ENCODE results near the gene HK3.

The HK3 gene

DNA sequence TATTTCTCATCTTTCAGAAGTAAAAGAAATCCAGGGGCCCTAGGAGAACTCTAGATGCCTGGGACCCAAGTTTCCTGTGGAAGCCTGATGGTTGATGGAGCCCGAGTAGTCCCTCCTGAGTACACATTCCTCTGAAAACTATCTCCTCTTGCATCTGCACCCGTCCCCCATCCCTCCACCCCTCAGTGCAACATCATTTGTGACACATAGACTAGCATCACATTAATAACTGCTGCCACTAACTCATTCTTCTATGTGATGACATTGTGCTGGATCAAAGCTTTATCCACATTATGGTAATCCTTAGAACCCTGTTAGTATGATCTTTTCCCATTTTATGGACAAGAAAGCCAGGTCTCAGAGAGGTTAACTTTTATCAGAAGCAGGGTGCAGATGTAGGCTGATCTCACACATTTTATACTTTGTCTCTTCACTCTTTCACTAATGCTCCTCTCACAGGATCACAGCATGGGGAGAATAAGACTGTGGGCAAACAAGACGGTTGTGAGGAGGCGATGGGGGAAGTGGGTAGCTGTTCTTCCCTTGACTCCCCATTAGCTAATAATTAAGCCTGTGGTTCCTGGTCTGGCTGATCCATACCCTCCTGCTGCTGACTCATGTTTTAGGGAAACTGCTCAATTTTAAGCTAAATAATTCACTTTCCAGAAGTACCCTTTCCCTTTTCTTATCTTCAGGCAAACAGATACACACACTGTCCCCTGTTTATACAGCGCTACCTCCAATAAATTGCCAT, 3.9 kb upstream of the HK3 start:
- no peak for DNase-seq (ENCODE audit: low read depth in 3 of 3, low spot score in 1 of 3)

DNA sequence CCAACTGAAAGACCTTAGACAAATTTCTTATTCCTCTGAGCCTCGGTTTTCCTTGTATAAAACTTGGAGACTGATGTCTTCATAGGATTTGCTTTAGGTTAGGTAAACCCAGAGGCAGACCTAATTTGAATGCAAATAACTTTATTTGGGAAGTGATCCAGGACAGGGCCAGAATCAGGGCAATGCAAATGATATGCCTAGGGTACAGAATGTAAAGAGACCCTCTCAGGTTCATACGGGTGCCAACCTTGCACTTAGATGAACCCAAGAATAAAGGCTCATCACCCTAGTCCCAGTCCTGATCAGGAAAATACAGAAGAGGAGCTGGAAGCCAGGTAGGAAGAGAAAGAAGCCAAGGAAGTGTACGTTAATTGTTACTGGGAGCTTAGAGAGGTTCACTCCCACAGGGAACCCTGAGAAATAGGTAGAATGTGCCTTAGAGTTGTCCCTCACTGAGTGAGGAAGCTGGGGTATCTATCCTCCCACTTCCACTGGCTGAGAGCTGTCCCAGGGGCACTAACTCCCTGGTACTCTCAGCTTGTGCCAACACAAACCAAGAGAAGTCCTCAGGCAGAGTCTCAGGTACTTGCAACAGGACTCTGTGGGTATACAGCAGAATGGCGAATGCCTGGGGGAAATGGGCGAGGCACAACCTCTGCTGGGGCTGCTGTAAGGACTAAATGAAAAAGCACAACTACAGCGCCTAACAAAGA, 3.1 kb upstream of the HK3 start:
- DNase-seq (ENCODE audit: low read depth in 3 of 3, low spot score in 1 of 3), result no peak

DNA sequence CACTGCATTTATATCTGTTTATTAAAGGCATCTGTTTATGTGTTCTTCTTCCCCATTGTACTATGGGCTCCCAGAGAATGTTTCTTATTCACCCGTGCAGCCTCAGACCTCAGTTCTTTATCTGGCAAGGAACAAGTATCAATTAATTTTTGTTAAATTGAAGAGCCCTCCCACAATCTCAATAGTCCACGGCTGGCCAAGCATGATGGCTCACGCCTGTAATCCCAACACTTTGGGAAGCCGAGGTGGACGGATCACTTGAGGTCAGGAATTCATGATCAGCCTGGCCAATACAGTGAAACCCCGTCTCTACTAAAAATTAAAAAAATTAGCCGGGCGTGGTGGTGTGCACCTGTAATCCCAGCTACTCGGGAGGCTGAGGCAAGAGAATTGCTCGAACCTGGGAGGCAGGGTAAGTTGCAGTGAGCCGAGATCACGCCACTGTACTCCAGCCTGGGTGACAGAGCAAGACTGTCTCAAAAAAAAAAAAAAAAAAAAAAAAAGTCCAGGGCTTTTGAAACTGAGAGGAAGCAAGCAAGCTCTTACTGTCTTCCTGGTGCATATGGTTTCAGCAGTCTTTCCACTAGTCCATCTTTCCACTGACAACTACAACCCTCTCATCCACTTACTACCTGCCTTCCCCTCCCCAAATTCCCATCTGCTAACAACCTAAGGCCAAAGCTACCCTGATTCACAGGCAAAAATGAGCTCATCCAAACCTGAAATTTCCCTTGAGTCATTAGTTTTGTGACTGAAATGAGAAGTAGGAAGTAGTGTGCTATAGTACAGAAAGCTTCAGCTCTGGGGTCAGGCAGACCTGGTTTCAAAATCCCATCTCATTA, 2.3 kb upstream of the HK3 start:
- no peak for DNase-seq (ENCODE audit: low read depth in 3 of 3, low spot score in 1 of 3)

DNA sequence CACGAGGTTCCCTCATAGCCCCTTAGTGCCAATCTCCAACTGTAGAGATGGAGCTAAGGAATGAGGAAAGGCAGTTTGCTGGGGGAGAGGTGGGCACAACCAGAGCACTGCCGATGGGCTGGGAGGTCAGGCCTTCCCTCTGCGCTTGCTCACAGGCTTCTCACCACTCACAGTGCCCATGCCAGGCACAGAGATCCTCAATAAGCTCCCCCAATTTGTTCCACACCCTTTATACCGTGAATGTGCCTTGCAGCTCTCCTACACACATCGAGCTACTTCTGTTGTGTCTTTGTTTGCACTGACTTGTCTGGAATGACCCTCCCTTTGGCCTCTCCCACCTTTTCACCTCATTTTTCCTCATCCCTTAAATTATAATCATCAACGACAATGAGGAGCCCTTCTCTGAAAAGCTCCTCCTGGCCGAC, 1.6 kb upstream of the HK3 start:
- DNase-seq (ENCODE audit: low read depth in 3 of 3, low spot score in 1 of 3), result no peak

DNA sequence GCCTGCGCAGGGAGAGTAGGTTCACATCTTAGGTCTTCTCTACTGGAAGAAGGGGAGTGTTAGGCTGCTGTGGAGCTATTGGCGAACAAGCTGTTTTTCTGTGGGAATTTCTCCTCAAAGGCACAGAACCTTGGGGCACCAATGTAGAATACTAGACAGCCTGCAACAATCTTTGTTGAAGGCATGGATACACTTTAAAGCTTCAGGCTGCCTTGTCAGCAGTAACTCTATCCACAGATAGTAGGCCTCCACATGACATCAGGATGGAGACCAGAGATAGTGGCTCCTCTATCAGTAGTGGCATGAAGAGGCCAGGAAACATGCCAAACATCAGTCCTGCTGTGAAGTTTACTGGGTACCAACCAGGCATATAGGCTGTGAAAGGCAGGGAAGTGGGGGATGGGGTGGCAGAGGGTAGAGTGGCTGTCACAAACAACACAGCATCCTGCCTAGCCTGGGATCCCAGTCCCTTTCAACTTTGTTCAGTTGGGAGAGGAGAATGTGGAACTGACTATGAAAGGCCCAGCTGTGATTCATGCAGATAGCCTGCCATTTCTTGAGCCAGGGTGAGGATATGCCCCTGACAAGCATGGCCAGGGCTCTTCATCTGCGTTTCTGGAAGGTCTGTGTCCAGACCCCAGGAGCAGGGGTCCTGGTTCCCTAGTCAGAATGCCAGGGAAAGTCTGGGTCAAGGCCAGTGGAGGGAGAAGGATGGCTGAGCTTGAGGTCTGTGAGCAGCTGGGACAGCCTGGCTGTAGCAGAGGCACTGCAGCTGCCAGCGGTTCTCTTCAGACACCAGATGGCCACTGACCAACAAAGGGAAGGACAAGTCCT, 1.0 kb upstream of the HK3 start:
- DNase-seq (ENCODE audit: low read depth in 3 of 3, low spot score in 1 of 3), result no peak

DNA sequence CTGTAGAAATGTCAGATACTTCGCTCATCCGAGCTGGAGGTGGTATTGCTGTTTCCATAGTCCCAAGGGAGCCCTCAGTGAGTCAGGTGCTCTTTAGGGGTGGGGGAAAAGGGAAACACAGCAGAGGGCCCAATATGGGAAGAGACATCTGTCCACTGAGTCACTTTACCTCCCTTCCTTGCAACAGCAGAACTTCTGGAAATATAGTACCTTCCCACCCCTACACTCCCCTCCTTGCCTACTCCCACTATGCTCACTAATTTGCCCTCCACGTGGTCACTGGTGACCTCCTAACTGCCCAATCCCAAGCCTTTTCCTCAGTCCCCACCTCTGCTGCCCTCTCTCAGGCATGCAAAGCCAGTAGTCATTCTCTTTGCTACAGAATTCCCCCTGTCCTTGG, 1.9 kb downstream of the HK3 start:
- no peak for DNase-seq (ENCODE audit: low read depth in 3 of 3, low spot score in 1 of 3)

DNA sequence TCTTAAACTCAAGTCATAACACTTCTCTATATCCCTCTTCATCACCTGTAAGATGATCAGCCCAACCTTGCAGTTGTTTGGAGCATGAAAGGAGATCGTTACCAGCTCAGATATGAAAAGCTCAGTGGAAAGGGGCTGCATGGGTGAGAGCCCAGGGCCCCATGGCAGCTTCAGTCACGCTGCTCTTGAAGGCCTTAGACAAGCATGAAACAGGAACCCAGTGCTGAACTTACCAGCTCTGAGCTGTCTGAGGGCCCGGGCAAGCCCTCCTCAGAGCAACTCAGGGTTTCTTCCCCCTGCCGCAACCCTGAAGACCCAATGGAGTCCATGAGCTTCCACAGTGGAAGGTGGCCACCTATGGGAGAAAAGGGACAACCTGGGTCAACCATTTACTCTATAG, 3.3 kb downstream of the HK3 start:
- DNase-seq (ENCODE audit: low read depth in 3 of 3, low spot score in 1 of 3), result no peak

DNA sequence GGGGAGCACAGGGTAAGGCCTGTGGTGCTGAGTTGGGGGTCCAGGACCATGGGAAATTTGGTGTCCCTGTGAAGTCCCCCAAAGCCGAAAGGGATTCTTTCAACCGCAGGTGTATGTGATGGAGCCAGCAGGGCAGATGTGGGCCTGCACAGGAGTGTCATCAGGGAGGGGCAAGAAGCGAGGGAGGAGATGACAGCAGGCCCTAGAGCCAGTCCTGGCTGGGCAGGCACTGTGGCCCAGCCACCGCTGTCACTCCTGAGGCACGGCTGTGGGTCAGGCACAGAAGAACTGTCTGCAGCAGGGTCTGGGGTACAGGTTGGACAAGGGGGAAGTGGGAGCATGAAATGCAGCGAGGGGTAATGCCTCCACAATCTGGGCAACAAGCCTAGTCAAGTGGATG, 4.8 kb downstream of the HK3 start:
- no peak for DNase-seq (ENCODE audit: low read depth in 3 of 3, low spot score in 1 of 3)

DNA sequence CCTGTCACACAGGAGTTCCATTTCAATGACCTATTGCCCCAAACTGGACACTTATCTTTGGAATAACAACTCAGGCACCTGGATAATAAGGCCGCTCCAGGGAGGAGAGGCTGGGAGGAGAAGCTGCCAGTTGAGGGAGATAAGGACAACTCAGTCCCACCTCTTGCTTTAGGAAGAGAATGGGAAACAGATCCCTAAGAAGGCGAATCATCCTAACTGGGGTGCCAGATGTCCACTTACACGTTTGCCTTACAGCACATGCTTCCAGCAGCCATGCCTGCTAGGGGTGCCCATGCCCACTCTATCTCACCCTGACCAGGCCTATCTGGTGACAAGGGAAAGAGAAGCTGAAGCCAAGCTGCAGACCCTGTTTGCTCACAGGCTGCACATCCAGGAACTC, 6.5 kb downstream of the HK3 start:
- no peak for DNase-seq (ENCODE audit: low read depth in 3 of 3, low spot score in 1 of 3)

DNA sequence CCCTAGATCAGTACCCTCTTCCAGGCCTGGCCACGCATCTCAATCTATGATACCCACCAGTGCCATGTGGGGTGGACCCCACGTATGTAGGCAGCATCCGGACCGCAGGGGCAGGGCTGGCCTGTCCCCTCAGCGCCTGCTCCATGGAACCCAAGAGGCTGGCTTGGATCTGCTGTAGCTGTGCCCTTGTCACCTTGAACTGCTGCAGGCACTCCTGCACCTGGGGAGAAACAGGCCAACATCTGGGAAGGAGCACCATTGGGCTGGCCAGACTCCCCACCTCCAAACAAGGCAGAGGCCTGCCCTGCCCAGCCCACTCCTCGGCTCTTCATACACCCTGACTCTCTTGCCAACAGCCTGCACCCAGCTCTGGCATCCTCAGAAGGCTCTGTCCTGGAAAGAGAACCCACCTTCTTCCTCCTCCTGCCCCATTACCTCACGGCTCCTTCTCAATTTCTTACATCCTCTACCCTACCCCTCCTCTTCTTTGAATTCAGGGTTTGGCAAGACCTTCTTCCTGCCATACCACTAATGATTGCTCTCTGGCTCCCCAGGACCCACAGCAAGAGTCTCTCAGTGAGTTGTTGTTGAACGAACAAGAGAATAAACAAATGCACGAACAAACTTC, 7.7 kb downstream of the HK3 start:
- DNase-seq (ENCODE audit: low read depth in 3 of 3, low spot score in 1 of 3), result no peak

DNA sequence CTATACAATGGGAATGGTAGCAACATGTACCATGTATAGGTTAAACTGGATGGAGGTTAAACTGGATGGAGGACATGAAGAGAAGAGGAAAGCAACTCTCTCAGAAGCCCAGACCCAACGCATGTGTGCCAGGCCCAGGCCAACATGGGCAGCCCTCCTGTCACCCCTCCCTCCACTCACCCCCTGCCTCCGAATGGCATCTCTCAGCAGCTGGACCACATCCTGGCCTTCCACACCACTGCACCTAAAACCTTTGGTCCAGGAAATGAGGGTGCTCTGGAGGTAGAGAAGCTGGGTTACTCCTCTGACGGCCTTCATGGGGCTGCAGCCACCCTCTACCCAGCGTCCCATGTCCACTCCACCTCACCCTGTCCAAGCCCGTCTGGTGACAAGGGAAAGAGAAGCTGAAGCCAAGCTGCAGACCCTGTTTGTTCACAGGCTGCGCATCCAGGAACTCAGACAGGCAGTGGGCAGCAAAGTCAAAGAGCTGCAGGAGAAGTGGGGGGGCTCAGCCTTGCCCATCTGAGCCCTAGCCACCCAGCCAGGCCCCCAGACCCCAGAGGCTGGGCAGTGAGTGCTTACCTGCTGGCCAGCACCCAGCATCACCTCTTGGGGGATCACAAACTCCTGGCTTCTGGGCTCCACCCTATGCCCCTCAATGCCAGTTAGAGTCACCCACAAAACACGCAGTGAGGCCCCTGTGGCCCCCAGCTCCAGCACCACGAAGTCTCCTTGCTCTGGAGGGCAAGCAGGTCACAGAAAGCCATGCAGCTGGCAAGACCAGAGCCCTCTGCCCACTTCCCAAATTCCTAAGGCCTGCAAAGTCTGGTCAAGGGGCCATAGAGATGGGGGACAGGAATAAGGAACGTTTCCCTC, 8.5 kb downstream of the HK3 start:
- no peak for DNase-seq (ENCODE audit: low read depth in 3 of 3, low spot score in 1 of 3)

DNA sequence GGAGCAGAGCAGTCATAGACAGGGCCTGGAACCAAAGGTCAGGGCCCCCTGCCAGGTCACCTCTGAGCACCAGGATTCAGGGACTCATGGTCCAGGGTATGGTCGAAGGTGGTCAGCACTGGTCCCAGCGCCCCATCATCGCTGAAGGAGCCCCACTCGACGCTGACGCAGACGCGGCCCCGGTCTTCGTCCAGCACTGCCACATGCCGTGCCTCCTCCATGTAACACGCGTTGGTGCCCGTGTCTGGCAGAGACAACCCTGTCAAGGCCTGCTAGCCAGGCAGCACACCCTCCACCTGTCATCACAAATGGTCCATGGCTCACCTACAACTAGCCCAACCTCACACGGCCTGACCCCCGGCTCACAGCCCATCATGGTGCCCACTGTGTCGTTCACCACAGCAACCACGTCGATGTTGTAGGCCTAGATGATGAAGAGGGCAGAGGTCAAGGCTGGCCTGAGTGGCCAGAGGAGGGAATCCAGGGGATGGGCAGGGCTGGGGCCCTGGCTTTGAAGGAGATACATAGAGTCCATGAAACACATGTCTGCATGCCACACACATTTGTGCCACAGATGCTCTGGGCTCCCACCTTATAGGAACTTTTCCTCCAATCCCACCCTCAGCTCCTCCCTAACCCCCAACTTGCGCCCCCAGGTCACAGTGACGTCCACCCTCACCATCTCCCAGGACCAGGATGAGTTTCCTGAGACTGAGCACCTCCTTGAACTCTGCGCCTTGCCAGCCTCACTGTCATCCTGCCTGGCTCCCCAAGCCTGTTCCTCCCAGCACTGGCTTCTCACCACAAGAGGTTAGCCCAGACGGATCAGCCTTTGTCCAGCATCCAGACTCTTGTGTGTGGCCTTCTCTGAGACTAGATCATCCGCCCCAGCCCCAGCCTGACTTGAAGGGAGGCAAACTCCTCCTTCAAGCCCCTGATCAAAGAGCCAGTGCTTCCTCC, 9.5 kb downstream of the HK3 start:
- DNase-seq (ENCODE audit: low read depth in 3 of 3, low spot score in 1 of 3), result no peak

DNA sequence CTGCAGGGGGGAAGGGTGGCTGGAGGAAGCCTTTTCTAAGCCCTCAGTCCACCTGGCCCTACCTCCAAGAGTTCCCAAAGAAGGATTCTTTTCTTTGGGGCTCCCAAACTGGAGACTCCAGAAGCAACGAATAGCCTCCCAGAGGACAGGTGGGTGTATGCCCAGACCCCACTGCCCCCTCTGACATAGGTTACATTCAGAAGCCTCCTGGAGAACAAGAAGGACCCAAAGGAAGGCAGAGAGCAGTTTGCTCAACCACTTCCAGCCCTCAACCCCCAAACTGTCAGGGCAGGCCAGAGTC, 10.3 kb downstream of the HK3 start:
- no peak for DNase-seq (ENCODE audit: low read depth in 3 of 3, low spot score in 1 of 3)

DNA sequence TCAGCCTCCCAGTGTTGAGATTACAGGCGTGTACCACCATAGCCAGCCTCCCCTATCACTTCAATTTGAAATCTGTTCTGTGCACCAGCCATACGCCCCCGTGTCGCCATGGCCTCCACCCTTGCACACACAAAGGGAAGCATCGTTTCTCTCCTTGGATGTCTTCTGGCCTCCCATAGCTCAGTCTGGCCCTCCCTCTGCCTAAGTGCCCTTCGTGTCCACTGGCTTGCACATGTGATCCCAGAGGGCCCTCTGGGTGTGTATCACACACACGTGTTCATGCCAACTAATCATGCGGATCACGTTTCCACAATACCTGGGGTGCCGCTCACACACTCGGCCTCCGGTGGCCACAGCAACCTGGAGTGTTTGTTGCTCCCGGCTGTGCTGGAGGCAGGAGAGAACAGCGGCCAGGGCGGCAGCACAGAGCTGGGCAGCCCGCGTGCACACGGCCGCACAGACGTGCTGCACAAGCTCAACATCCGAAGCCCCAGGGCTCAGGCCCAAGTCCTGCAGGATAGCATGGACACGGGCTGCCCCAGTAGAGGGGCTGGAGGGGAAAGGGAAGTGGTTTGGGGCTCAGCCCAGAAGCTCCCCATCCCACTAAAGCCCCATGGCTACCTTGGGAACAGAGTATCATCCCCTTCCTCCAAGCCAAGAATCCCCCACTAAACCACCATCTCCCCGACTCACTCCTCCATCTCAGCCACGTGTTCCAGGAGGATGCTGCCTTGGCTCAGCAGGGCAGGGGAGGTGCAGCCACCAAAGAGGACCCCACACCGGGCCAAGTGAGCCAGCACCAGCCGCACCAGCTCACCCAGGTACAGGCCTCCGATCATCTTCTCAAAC, 10.9 kb downstream of the HK3 start:
- DNase-seq (ENCODE audit: low read depth in 3 of 3, low spot score in 1 of 3), result no peak

DNA sequence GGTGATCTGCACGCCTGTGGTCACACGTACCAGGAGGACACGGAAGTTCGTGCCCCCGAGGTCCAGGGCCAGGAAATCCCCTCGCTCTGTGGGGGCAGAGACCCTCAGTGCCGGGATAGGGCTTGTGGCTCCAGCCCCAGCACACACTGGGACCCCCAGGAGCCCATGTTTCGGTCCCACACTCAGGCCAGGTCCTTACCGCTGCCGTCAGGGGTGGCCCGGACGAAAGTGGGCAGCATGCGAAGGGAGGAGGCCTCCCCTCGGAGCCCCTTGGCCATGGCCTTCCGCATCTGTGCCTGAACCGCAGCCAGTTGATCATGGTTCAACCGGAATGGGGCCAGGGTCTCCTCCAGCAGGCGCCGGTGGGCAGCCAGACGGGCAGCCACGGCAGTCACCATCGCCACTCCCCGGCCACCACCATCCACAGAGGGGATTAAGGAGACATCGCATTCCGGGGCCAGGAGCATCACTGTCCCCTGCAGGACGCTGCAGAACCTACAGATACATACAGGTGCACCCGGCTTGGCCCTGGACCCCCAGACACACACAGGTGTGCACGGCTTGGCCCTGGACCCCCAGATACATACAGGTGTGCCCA, 11.8 kb downstream of the HK3 start:
- DNase-seq (ENCODE audit: low read depth in 3 of 3, low spot score in 1 of 3), result no peak

DNA sequence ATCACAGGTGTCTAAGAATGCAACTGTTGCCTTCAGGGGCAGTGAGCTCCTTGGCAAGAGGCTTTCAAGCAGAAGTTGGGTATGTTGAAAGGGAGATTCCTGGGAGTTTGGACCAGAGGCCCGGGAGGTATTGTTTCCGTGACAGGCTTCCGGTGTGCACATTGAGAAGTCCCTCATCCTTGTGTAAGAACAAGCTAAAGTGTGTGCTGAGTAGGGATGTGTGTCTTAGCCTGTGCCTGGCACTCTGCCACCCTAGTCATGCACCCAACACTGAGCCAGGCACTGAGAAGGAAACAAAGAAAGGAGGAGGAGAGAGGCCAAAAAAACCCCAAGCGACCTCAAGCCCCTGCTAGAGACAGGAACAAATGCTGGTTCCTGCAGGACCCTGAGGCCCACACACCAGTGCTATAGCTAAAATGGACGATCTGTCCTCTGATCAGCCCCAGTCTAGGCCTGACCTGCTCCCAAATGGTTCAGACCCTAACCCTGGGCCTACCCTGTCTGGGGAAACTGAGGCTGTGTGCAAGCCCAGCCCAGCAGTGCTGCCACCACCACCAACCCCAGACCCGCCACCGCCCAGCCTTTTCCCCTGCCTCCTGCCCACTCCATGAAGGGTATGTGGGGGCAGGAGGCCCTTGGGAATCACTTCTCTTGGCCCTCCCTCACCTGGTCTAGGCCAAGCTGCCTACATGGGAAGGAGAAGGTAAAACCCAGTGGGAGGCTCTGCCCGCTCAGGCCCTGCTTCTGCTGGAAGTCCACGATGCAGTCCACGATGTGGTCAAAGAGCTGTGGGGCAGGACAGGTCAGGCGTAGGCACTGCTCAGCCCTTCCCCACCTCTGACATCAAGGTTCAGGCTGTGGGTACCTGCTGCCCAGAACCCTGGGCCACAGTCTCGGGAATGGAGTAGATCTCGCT, 12.6 kb downstream of the HK3 start:
- DNase-seq (ENCODE audit: low read depth in 3 of 3, low spot score in 1 of 3), result no peak

DNA sequence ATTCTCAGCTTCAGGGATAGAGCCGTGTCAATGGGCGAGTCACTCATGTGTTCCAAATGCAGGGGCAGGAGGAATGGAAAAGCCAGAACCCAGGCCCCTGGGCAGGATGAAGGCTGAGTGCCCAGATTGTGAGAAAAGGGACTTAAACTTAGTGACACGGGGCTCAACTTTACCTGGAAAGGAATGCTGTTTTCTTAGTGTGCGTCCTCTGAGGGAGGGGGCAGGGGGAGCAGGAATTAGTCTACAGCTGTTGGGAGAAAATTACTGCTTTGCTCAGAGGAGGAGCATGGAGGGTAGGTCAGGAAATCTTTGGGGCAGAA, 14.6 kb downstream of the HK3 start:
- no peak for DNase-seq (ENCODE audit: low read depth in 3 of 3, low spot score in 1 of 3)

Data from stimulated activated CD4-positive, alpha-beta T cell treated with anti-CD3 and anti-CD28 coated beads, TNF-alpha, amount 100 ng/mL, for 1 hour (primary cell).